ENCODE results near the gene ITGB3BP.

DNA sequence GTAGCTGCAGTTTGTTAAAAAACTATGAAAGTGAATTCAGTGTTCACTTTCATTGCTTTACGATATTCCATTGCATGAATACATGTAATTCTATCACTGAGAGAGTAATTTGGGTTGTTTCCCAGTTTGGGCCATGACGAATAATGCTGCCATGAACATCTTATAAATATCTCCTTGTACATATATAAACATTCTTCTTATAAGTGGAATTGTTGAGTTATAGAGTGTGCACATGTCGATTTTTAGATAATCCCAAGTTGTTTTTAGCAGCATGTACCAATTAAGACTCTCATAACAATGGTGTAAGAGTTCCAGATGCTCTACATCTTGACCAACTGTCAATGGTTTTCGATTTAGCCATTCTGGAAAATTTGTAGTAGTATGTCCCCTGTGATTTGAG is 114.7 kb downstream of the ITGB3BP start:
- no peak for TF ChIP-seq GATA2 (IDR thresholded peaks at IDR 0.05; ENCODE audit: low read depth, low read length)
- TF ChIP-seq GATA3 (IDR thresholded peaks at IDR 0.05; ENCODE audit: low read depth, low read length), result no peak

Data from SH-SY5Y (cell line).